Left forelimb (tissue), 1 donor: Measurements from ENCODE around the gene LRRIQ4.

Source experiments
- DNase-seq: peaks from one replicate; pipeline ENCODE4 v3.0.0-alpha.2; 2018; ENCODE audit warnings: low spot score

The LRRIQ4 gene

GRCh38 chr3:169812332-169813235, at the start of gene LRRIQ4, which contains the start of gene LRRC34:
LRRIQ4 (plus strand) TSS chr3:169812870; CDS start chr3:169821922, 9,052 bp downstream.
LRRC34 (minus strand) TSS chr3:169812904; CDS start chr3:169812548, 356 bp downstream.
- DNase-seq = peak; percentile 84

DNA sequence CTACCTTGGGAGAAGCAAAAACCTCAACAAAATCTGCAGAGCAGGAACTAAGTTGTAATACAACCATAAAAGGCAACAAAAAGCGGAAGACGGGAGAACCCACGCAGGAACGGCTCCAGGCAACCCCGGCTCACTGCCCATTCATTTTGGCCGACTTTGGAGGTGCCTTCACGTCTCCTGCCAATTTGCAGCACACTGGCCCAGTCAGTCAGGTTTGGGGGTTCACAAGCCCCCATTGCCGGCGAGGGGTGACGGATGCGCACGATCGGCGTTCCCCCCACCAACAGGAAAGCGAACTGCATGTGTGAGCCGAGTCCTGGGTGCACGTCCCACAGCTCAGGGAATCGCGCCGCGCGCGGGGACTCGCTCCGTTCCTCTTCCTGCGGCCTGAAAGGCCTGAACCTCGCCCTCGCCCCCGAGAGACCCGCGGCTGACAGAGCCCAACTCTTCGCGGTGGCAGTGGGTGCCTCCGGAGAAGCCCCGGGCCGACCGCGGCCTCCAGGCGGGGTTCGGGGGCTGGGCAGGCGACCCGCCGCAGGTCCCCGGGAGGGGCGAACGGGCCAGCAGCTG, 48.3 kb upstream of the LRRIQ4 start:
- peak; percentile 86 for DNase-seq

GRCh38 chr3:169764882-169765612, 47.6 kb upstream of the LRRIQ4 start, which contains the start of gene TERC:
TERC (minus strand) TSS chr3:169765060.
- peak; percentile 95 for DNase-seq

DNA sequence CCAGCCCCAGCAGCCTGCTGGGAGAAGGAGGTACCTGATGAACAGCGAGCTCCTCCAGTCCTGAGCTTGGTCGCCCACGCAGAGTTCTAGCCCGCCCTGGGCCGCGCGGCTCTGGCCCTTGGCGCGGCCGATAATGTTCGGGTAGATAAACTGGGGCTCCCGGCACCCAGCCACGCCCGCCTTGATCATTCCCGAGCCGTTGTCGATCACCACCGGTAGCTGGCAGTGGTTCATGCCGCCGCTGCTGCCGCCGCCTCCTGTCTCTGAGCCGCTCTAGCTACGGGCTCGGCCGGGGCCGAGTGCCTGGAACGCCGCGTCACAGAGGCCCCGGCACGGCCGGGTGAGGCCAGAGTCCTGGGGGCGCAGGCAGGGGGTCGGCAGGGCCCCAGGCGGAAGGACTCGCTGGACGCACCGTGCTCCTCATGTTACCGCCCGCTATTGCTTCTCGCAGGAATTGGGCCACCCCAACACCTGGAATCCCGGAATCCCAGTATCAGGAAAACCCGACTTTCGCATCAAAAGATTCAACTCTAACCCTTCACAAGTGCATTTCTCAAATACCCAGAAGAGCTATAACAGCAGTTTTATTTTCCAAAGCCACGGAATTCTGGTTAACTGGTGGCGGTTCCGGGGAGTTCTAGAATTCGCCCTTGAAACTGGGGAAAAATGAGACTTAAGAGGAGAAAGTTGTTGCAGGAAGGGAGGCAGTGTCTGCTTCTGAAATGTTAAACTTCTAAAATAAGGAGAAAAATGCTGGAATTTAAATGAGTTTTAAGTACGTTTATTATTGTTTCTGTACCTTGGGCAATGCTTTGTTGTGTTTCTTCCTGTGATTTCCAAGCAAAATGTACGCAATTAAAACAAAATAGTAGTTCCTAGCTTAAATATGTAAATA, 43.1 kb upstream of the LRRIQ4 start, which contains the start of gene ACTRT3:
Gene ACTRT3, minus strand, starts transcription at position 275 of the 895 bp plus-strand sequence. Its CDS starts 41 bp downstream, at position 234.
- peak; percentile 83 for DNase-seq

- DNase-seq = peak; percentile 77
These were observed 41.0 kb upstream of the LRRIQ4 start for GRCh38 chr3:169771497-169772304.

GRCh38 chr3:169772305-169772896, 40.3 kb upstream of the LRRIQ4 start:
- no peak for DNase-seq

DNA sequence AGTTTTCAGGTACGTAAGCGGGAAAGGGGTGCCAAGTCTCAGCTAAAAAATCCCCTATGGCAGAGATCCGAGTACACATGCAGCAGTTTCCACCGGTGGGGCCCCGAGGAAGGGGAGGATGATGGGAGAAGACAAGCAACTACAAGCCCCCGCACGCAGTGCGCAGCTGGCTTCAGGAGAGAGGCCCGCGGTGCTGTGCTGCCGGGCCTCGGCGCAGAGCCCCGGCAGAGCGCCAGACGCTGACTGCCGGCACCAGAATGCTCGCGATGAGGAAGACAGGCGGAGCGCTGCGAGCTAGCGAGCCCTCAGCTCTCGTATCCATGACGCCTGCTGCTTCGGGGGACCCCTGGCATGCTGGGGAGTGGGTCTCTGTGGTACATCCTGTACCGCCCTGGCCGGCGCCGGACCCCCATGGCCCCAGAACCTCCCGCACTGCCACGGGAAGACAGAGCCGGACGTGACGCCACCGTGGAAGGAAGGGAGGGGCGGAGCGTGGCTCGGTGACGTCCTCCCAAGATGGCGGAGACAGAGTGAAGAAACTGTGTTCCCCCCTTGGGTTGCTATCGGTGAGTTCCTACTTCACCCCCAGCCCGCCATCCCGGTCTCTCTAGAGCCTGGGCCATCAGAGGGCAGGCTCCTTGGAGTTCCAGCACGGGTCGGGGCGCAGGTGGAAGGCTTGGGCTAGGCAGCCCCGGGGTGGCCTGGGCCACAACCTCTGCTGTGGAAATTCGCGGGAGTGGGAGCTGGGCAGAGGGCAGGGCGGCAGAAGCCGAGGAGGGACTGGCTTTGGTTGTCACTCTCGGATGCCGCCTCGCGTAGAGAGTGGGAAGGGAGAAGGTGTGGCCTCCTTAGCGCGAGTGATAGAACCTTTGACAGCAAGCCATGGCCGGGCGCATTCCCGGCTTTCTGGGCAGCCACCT, 39.5 kb upstream of the LRRIQ4 start, which contains the start of gene MYNN:
Gene MYNN, plus strand, starts transcription at position 500 of the 920 bp plus-strand sequence. CDS start 900 bp downstream, outside the sequence.
- peak; percentile 96 for DNase-seq

- DNase-seq = no peak
These were observed 38.5 kb upstream of the LRRIQ4 start for GRCh38 chr3:169774186-169774585.

- DNase-seq = no peak
These were observed 34.8 kb upstream of the LRRIQ4 start for GRCh38 chr3:169777822-169778221.

DNA sequence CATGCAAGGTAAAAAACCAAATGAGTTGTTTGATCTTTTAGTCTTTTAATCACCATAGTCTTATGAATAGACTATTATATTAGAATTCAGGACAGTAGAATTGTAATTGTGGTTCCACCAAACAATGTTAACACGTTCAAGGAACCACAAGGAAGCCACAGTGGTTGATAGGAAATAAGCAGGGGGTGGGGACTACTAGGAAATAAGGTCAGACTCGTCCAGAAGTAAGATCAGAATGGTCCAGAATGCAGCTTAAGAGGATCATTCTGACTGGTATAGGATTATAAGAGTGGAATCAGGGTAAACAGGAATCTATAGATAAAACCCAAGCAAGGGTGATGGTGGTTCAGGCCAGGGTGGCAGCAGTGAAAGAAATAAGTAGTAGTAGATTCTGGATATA, 31.9 kb upstream of the LRRIQ4 start:
- no peak for DNase-seq

- no peak for DNase-seq
These were observed 31.3 kb upstream of the LRRIQ4 start for GRCh38 chr3:169781209-169781855.

GRCh38 chr3:169787120-169787519, 25.6 kb upstream of the LRRIQ4 start:
- no peak for DNase-seq

DNA sequence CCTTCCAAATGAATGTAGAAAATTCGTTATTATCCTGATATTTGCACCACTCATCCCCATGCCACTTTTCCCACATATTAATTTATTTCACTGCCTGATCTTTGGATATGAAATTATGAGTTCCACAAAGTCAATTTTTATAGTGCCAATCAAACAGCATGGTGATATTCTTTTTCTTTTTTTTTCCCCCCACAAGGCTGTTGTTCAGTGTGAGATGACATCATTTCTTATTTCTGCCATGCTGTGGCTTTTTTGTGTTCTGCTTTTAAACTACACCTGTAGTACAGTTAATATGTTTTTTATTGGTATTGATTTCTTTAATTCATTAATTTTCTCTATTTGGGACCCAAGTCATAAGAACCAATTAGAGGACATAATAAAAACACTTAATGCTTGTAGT, 24.9 kb upstream of the LRRIQ4 start:
- DNase-seq = no peak

- no peak for DNase-seq
These were observed 22.5 kb upstream of the LRRIQ4 start for GRCh38 chr3:169790219-169790618.

GRCh38 chr3:169790687-169791429, 21.8 kb upstream of the LRRIQ4 start:
- no peak for DNase-seq

- DNase-seq = no peak
These were observed 20.3 kb upstream of the LRRIQ4 start for GRCh38 chr3:169792359-169792758.

DNA sequence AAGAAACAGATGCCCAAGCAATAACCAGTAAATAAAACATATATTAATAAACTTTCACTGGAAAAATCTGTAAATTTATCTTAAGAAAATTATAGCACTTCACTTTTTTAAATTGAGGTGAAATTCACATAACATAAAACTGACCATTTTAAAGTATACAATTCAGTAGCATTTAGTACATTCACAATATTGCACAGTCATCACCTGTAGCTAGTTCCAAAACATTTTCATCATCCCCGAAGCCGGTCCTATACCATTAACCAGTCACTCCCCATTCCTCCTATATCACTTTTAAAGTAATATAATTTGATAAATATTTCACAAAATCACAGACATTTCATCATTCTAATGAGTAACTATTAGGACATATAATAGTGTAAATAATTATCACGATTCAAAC, 8.0 kb upstream of the LRRIQ4 start:
- DNase-seq = no peak
